Thymus (tissue), 11 donors: ENCODE data around the gene DHRSX. TPM values are rescaled to one million over a fixed set of nuclear protein-coding genes. Genes with fewer than 3 reads are reported as not detected.
"Not testable (repeated sequence)": the region's sequence is repeated elsewhere in the genome, so short reads cannot be mapped to it uniquely, and the experiment has no call there.

ENCODE experiments used
- DNase-seq, 9 donors: peaks; one replicate each; pipeline ENCODE4 v3.0.0-alpha.2; 2013; ENCODE audit warnings: low spot score in 9 of 9, low read depth in 6 of 9, missing footprints in 1 of 9
- H3K27ac ChIP-seq, 2 donors: one replicate each; pipeline ENCODE4 v1.5.1; 2013; ENCODE audit warnings: control low read depth in 1 of 2, low read depth in 1 of 2, low read length in 1 of 2, mild to moderate bottlenecking in 1 of 2, moderate library complexity in 1 of 2
- H3K27me3 ChIP-seq, 2 donors: one replicate each; pipeline ENCODE4 v1.5.1; 2013; ENCODE audit warnings: low read length in 1 of 2; ENCODE audit not compliant: control insufficient read depth in 2 of 2, insufficient read depth in 1 of 2
- H3K36me3 ChIP-seq, 2 donors: one replicate each; pipeline ENCODE4 v1.5.1; 2013; ENCODE audit warnings: low read length in 1 of 2, mild to moderate bottlenecking in 1 of 2, moderate library complexity in 1 of 2; ENCODE audit not compliant: control insufficient read depth in 2 of 2, insufficient read depth in 2 of 2
- H3K4me1 ChIP-seq, 2 donors: one replicate each; pipeline ENCODE4 v1.5.1; 2013; ENCODE audit warnings: low read length in 2 of 2; ENCODE audit not compliant: control insufficient read depth in 2 of 2, insufficient read depth in 2 of 2
- H3K4me3 ChIP-seq, 2 donors: one replicate each; pipeline ENCODE4 v1.5.1; 2013; ENCODE audit warnings: low read length in 2 of 2, control low read depth in 1 of 2, mild to moderate bottlenecking in 1 of 2
- H3K9me3 ChIP-seq, 2 donors: one replicate each; pipeline ENCODE4 v1.5.1; 2013; ENCODE audit warnings: low read length in 1 of 2, mild to moderate bottlenecking in 1 of 2; ENCODE audit not compliant: control insufficient read depth in 2 of 2, insufficient read depth in 1 of 2
- WGBS: extraction: QIAGEN DNeasy Blood & Tissue Kit; methylation state at CpG from one replicate; pipeline ENCODE4 v1.1.7; 2013; 5-methylcytosine and 5-hydroxymethylcytosine counted together
- polyA plus RNA-seq: library from polyadenylated mRNA; stranded (reverse); fragments of 200-250 nt; gene quantifications from one replicate; pipeline ENCODE4 v1.2.3, GENCODE V29; 2013
- total RNA-seq: library from RNA; stranded (reverse); fragments of 120-200 nt; gene quantifications from one replicate; pipeline ENCODE4 v1.2.4, GENCODE V29; 2013
- donor health status: healthy.

The DHRSX gene
- total and polyA plus RNA-seq, 2 donors: 11.2 to 12.2 TPM

GRCh38 chrX:2484721-2485648 is 15.8 kb downstream of the DHRSX start:
- no peak for DNase-seq
- peaks cover 34 to 50% of the 10 kb centered on the region in 2 donors for H3K36me3 ChIP-seq
- no peak overlapping the region for H3K4me3 ChIP-seq
- peaks cover 0 to 2% of the 10 kb centered on the region in 2 donors for H3K9me3 ChIP-seq
- no peaks in the 10 kb centered on the region for H3K4me1 ChIP-seq
- H3K27me3 ChIP-seq: no peaks in the 10 kb centered on the region
- 90% methylated on average over 26 of the region's 26 CpGs for WGBS
- H3K27ac ChIP-seq: peak overlapping the region in 1 of 2 donors; percentile 49

GRCh38 chrX:2484256-2484655 is 16.5 kb downstream of the DHRSX start:
- Histone ChIP-seq H3K4me1 (no peaks in the 10 kb centered on the region), H3K36me3 (peaks cover 26 to 43% of the 10 kb centered on the region in 2 donors), H3K27me3 (no peaks in the 10 kb centered on the region), H3K4me3 (no peak overlapping the region), H3K9me3 (no peaks in the 10 kb centered on the region), H3K27ac (peak overlapping the region in 1 of 2 donors; percentile 31)
- WGBS: 94% methylated on average over 12 of the region's 12 CpGs
- no peak for DNase-seq

- Histone ChIP-seq H3K27me3 (no peaks in the 10 kb centered on the region), H3K4me3 (no peak overlapping the region), H3K9me3 (no peaks in the 10 kb centered on the region), H3K27ac (no peak overlapping the region), H3K4me1 (no peaks in the 10 kb centered on the region), H3K36me3 (peaks cover 20 to 36% of the 10 kb centered on the region in 2 donors)
- no peak for DNase-seq
- 90% methylated on average over 16 of the region's 16 CpGs for WGBS
Measured at GRCh38 chrX:2483398-2484060, 17.2 kb downstream of the DHRSX start.

GRCh38 chrX:2481597-2481996 is 19.2 kb downstream of the DHRSX start:
- H3K36me3 ChIP-seq: peaks cover 5 to 16% of the 10 kb centered on the region in 2 donors
- WGBS: 96% methylated on average over 12 of the region's 12 CpGs
- H3K27ac ChIP-seq, H3K9me3 ChIP-seq, H3K4me3 ChIP-seq, H3K4me1 ChIP-seq, H3K27me3 ChIP-seq, DNase-seq: not testable (repeated sequence)

GRCh38 chrX:2479982-2480381 is 20.8 kb downstream of the DHRSX start:
- H3K27ac ChIP-seq, H3K9me3 ChIP-seq, DNase-seq, H3K4me3 ChIP-seq, H3K27me3 ChIP-seq, H3K4me1 ChIP-seq: not testable (repeated sequence)
- WGBS: 93% methylated on average over 5 of the region's 5 CpGs
- H3K36me3 ChIP-seq: peaks cover 0 to 15% of the 10 kb centered on the region in 2 donors

GRCh38 chrX:2479420-2479780 is 21.4 kb downstream of the DHRSX start:
- DNase-seq: no peak
- H3K4me1 ChIP-seq: no peaks in the 10 kb centered on the region
- H3K4me3 ChIP-seq: no peak overlapping the region
- 98% methylated on average over 15 of the region's 15 CpGs for WGBS
- no peak overlapping the region for H3K27ac ChIP-seq
- no peaks in the 10 kb centered on the region for H3K27me3 ChIP-seq
- no peaks in the 10 kb centered on the region for H3K9me3 ChIP-seq
- H3K36me3 ChIP-seq: peaks cover 0 to 10% of the 10 kb centered on the region in 2 donors

- Histone ChIP-seq H3K27ac (no peak overlapping the region), H3K36me3 (peaks cover 0 to 7% of the 10 kb centered on the region in 2 donors), H3K4me3 (no peak overlapping the region), H3K27me3 (no peaks in the 10 kb centered on the region), H3K4me1 (no peaks in the 10 kb centered on the region), H3K9me3 (no peaks in the 10 kb centered on the region)
- 94% methylated on average over 21 of the region's 21 CpGs for WGBS
- no peak for DNase-seq
Measured at GRCh38 chrX:2478546-2479419, 22.0 kb downstream of the DHRSX start.

- H3K4me1 ChIP-seq, H3K4me3 ChIP-seq, H3K27ac ChIP-seq, DNase-seq, H3K9me3 ChIP-seq, H3K27me3 ChIP-seq, H3K36me3 ChIP-seq: not testable (repeated sequence)
- 98% methylated on average over 11 of the region's 11 CpGs for WGBS
Measured at GRCh38 chrX:2477313-2477712, 23.5 kb downstream of the DHRSX start.
